NCI-H2227 (cell line): ENCODE data around the gene APBB2.
"Not testable (repeated sequence)": the region's sequence is repeated elsewhere in the genome, so short reads cannot be mapped to it uniquely, and the experiment has no call there.

Experiments
- DNase-seq: peaks from one replicate; lab custom pipeline; 2025; ENCODE audit not compliant: unreplicated experiment; lab: John Stamatoyannopoulos, UW

APBB2 gene

DNA sequence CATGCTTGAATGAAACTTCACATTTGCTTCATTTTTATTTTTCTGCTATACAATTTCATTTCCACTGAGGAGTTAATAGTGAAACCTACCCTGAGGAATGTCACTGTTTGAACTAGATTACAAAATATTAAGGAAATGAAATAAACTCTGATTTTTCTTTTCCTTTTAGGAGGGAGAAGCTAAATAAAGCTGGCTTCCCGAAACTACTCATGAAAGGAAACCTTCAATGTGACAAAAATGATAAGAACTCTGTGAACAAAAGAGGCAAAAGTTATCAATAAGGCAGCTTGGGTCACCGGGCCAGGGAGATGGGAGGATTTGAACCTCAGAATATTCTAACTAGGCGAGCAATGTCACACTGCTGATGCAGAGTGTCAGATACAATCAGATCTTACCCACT, 185.2 kb downstream of the APBB2 start:
- no peak for DNase-seq

DNA sequence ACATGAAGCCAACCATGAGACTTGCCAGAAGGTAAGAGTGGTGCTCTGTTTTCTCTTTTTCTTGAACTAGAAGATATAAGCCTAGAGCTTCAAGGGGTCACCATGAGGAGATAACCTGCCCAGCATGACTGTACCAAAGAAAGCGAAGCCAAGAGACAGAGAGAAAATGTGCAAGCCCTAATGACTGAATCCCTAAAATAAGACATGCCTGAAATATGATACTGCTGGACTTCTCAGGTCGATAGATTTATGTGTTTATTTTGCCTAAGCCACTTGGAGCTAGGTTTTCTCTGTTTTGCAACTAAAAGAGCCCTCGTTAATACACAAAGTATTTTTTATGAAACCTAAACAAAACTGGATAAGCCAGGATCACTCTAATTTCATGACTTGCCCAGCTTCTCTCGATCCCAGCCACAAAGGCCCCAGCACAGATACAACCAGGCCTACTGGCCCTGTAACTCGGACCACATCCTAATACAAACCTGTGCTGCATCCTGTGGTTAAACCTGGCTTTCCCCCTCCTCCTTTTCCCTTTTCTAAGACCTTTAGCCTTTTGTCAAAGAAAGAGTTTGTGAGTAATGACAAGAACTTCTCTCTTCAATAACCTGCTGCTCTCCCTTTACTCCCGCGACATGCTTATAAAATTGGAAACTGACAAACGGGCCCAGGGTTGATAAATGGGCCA, 185.8 kb downstream of the APBB2 start:
- no peak for DNase-seq

DNA sequence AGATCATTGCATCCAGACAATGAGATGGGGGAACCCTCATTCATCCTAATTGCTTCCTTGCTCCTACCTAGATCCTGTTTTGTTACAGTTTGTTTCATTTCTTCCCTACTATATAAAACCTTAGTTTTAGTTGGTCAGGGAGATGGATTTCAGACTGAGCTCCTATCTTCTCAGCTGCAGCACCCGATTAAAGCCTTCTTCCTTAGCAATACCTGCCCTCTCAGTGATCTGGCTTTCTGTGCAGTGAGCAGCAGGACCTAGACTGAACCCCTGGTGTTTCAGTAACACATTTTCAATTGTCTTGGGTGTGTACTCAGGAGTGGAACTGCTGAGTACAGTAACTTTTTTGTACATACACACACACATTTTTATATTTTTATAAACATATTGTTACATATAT, 187.4 kb downstream of the APBB2 start:
- no peak for DNase-seq

DNA sequence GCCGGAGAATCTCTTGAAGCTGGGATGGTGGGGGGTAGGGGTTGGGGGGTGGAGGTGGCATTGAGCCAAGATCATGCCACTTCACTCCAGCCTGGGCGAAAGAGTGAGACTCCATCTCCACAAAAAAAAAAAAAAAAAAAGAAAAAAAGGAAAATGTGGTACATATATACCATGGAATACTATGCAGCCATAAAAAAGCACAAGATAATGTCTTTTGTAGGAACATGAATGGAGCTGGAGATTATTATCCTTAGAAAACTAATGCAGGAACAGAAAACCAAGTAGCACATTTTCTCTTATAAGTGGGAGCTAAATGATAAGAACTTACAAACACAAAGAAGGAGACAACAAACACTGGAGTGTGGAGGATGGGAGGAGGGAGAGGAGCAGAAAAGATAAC, 188.5 kb downstream of the APBB2 start:
- no peak for DNase-seq

DNA sequence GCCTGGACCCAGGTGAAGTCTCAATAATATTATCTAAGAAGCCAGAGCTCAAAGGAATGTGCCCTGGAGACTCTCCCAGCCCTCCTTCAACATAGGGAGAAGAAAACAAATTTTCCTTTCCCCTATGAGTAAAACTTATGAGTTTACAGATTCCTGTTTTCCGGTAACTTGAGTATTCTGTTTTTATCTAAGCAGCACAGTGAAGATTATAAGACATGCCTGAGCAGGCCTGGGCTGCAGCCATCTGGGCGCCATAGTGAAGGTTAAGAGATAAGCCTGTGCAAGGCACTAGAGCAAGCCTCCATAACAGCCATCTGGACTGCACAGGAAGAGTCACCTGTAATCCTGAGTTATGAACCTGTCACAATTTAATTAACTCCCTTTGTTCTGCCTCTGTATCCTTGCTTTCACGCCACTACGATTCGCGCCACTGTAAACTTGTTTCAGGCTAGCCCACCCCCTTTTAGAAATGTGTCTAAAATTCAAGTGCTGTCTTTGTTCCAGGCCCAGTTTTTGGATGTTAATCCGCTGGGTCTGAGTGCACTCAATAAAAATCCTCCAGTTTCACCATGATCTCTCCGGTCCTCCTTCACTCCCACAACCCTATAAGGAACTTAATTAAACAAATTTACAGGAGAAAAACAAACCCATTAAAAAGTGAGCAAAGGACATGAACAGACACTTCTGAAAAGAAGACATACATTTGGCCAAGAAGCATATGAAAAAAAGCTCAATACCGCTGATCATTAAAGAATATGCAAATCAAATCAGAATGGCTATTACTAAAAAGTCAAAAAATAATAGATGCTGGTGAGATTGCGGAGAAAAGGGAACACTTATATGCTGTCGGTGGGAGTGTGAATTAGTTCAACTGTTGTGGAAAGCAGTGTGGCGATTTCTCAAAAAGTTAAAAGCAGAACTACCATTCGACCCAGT, 189.5 kb downstream of the APBB2 start:
- DNase-seq: peak; percentile 0

DNA sequence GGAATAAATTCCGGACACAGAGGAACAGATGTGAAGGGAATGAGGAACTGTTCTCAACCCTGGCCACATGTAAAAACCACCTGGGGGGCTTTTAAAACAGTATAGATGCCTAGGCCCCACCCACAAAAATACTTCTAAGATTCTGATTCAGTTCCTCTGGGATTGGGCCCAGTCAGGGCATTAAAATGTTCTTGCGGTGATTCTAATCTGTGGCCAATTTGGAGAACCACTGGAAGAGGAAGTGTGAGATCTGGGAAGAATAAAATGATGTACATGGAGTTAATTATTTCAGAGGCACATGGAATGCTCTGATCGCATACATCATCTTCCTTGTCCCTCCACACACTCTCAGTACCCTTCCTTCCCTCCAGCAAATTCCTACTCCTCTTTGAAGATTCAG, 192.2 kb downstream of the APBB2 start:
- no peak for DNase-seq

DNA sequence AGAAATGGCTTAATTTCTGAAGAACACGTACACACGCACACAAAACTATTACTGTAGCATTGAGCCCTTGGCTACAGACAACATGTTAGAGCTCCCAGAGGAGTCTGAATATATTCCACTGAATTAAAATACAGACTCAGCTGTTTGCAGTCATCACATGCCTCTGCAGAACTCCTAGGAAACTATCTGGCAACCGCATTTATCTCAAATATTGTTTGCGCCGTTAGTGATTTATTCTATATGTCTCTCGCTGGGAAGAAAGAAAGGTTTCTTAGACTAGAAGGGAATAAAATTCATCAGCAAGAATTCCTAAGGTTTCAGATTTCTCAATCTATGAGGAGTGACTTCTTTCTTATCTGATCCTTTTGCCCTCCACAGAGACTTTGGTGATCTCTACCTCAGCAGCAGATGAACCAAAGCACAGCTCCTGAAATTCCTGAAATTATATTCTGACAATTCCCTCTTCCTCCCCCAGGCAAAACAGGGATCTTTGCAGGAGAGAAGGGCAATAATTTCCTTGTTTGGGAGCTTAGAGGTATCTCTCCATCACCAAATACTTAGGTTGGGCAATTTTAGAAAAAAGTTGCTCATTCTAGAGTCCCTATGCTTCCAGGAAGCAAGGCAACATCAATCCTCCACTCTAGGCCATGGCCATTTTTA, 199.2 kb downstream of the APBB2 start:
- no peak for DNase-seq

DNA sequence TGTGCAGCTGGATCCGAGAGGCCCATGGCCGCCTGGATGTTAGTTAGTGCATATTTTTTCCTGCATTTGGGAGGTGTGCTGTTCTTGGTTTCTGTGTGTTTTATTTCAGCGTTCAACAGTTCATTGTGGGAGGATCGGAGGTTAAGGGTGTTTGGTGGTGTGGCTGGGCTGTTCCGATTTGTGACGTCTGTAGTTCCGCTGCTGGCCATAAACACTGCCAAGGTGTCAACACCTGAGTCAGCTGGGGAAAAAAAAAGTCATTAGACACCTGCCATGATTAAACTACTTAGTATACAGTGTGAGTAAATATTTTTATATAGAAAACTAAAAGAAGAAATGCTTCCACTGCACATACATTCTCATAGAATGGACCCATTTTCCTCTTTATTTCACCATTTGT, 200.2 kb downstream of the APBB2 start:
- DNase-seq: no peak

DNA sequence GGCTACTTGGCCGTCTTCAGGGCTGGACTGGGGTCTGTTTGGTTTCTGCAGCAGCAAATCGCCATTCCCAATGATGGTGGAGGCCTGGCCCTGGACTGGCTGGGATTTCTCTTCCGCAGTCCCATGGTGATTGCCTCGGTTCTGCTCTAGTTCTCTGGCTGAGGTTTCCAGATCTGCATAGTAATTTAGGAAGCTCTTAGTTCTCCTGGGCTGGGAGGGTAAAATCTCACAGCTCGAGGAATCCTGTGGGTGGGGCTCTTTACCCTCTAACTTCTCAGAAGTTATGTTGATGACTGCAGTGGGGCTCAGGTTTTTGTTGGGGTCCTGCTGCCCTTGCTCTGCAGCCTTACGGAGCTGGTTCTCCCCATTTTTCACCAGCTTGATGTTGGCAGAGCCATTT, 200.6 kb downstream of the APBB2 start:
- no peak for DNase-seq

DNA sequence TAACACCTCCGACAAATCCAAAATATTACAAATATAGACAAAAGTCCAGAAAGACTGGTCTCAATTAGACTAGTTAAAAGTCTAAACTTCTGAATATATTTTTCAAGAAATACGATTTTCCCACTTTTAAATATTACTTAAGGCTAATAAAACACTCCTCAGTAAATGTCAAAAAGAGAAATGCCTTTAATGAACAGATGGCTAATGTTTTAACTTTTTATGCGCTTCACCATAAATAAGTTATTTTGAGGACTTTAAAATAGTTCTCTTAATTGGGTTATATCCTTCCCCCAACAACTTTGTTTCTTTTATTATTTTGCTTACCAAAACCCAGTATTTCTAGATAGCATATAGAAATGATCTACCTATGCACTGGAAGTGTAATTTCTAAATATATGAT, 201.4 kb downstream of the APBB2 start:
- DNase-seq: no peak

DNA sequence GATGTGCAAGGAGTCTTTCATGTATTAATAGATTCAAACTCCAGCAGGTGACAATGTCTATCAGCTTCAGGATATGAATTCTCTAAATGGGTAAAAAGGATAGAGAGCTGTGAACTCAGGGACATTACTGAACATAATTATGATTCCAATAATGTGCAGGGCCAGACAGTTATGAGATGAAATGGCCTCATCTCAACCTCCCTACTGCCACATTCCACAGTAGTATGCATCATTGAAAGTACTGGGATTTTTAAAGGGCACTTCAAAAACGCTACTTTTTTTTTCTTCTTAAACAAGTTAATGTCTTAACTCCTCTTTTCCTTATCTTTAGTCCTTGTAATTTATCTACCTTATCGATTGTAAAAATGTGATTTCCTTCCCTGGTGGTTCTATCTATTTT, 202.0 kb downstream of the APBB2 start:
- DNase-seq: no peak

DNA sequence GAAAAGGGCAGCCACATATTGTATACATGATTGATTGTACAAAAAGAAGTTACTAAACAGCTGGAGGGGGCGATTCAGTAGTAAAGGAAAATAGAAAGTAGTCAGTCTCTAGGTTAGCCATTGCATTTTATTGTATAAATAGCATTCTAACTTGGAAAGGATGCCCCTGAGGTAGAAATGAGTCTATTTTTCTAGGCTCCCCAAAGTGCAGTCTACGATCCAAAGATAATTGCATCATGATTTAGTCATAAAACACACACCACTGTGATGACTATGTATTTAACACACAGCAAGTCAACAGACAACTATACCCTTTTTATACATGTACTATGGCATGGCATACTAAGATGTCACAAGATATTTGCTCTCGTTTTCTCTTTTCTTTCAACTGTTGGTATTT, 204.9 kb downstream of the APBB2 start:
- DNase-seq: no peak

DNA sequence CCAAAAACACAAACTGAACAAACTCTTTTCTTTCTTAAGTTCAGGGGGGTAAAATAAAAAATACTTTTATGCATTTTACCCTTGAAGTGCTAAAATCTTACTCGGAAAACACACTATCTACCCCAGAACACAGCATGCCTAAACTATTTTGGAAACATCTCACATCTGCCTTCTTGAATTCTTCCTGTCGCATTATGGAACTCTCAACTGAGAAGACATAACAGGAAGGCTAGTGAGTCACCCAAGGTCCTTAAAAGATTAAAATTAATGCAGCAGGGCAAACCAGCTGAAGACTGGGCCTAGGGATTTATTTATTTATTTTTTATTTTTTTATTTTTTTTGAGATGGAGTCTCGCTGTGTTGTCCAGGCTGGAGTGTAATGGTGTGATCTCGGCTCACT, 208.2 kb downstream of the APBB2 start:
- no peak for DNase-seq

DNA sequence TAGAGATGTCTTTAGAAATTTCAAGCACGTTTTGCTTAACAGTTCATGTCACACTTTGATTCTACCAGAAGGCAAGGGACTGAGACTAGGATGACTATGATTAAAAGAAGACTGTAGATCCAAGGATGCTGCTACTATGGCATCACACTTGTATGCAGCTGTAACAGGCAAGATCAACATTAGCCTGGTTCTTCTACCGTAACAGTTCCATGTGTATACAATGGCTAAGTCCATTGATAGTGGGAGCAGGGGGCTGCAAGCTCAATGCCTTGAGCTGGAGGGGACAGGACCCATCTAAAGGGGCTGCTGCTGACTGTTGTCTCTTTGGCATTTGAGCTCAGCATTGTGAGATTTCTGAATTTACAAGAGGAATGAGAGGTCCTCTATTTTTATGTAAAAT, 212.0 kb downstream of the APBB2 start:
- no peak for DNase-seq

DNA sequence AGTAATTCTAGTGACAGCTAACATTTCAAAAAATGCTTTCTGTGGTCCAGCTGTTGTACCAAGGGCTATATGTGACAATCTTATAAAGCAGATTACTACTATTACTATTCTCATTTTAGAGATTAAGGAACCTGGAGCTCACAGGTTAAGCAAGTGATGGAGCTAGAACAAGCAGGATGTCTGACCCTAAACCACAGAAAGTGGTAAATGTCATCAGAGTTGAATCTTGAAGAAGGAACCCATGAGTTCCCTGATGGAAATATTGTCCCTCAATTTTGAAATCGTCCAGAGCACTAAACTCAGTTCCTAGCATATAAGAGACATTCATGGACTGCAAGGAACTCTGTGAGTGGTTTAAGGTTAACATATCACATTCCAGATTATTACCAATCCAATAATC, 214.0 kb downstream of the APBB2 start:
- DNase-seq: no peak

DNA sequence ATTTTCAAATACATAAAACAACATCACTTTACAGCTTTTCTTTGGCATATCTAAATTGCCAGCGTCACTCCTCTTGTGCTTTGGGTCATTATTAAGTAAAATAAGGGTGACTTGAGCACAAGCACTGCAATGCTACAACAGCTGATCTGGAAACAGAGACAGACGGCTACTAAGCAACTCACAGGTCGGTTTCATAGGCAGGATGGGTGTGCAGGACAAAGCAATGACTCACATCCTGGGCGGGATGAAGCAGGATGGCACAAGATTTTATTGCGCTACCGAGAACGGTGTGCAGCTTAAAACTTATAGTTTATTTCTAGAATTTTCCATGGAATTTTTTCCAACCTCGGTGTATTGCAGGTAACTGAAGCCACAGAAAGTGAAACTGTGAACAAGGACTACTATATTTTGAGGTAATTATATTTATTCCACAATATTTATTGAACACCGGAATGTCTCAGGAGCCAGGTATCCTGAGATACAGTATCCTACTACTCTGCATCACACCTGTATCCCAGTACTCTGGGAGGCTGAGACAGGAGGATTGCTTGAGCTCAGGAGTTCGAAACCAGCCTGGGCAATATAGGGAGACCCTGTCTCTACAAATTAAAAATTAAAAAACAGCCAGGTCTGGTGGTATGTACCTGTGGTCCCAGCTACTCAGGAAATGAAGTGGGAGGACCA, 215.5 kb downstream of the APBB2 start:
- no peak for DNase-seq

DNA sequence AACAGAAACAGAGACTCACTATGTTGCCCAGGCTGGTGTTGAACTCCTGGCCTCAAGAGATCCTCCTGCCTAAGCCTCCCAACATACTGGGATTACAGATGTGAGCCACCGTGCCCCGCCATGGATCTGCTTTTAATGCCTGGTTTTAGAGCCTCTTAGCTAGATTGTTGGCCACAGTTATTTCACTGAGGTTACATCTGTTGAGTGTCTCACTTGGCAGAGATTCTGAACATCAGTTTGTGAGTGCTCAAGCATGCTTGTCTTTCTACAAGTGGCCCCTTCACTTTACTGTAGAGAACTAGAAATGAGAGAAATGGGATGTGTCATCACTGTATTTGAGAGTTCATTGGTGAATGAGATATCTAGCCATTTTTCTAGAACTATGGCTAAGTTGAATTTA, 218.5 kb downstream of the APBB2 start:
- no peak for DNase-seq

DNA sequence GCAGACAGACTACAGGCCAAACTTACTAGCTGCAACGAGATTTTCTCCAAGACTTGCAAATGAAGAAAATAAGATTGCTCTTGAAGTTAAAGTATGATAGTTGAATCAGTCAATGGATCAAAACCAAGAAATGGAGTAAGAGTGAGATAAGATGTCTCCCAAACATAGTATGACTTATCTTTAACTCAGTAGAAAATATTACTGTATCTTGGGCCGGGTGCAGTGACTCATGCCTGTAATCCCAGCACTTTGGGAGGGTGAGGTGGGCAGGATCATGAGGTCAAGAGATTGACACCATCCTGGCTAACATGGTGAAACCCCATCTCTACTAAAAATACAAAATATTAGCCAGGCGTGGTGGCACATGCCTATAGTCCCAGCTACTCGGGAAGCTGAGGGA, 220.0 kb downstream of the APBB2 start:
- not testable (repeated sequence) for DNase-seq

DNA sequence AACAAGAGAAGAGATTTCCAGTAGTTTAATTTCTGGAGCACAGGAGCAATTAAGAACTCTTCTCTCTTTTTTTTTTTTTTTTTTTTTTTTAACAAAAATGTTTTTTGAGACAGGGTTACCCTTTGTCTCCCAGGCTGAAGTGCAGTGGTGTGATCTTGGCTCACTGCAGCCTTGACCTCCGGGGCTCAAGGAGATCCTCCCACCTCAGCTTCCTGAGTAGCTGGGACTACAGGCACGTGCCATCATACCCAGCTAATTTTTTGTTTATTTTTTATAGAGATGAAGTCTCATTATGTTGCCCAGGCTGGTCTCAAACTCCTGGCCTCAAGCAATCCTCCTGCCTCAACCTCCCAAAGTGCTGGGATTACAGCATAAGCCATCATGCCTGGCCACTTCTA, 221.0 kb downstream of the APBB2 start:
- not testable (repeated sequence) for DNase-seq

DNA sequence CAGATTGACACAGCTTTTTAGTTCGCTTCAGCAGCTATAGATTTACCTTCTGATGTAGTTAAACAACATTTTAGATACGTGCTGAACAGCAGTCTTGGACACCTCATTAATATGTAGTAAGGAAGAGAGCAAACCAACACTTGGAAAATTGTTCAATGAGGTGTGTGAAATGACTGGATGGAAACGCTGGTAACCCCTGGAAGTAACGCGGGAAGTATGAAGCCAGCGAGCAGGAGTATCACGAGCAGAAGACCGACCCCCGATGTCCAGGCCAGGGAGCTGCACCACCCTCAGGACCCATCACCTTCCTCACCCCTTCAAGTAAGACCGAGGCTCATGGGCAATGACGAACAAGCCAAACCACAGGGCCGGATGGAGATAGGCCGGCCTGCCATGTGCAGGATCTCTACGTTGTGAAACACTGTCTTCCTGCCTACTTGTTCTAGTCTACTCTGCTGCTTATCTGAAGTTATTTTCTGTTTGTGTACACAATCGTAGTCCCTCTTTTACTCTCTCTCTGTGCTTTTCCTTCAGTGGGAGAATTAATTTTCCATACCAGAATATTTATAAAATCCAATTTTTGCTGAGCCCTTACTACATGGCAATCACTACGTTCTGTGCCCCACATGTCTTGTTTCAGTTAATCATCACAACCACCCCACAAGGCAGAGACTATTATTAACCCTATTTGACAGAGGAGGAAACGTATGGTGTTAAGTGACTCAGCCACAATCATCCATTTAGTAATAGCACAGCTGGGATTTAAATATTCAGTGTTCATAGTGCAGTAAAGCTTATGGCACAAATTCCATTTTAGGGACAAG, 221.7 kb downstream of the APBB2 start:
- no peak for DNase-seq

DNA sequence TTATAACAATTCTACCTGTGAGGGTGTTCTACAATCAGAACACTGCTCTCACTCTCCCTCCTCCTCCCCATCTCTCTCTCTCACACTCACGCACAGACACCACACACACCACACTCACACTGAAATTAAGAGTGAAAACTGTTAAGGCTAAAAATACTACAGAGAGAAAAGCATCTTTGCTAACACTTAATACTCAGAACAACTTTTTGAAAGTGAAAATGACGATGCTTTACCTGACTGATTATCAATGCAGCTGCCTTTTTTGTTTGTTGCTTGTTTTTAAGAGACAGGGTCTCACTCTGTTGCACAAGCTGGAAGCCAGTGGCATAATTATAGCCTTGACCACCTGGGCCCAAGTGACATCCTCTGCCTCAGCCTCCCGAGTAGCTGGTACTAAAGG, 222.4 kb downstream of the APBB2 start:
- DNase-seq: peak; percentile 12
